Measurements from ENCODE around the gene PRRT4. TPM values are rescaled to one million over a fixed set of nuclear protein-coding genes. Genes with fewer than 3 reads are reported as not detected.

The PRRT4 gene
- total and polyA plus RNA-seq, 2 of the 13 experiments (the other 11 are each of a cell fraction or from before 2014, with no cell fraction given) = not detected

DNA sequence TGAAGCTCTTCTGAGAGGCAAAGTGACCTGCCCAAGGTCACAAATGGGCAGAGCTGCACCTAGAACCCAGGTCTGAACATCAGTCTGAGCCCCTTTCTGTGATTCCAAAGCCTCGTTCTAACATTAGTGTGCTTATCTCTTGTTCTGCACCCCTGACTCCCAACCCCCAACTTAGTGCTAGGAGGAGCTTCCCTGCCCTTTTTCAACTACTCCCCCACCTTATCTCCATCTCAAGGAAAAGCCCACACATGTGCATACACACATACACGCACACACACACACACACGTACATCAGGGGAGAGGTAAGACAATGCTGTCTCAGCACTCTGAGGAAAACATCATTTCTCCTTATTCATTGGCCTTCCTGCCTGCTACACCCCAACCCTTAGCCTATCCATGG is 8.3 kb downstream of the PRRT4 start:
- Histone ChIP-seq H3K4me1 (ENCODE audit: insufficient read depth, low read length) (no peaks in the 10 kb centered on the region), H3K27me3 (ENCODE audit: control insufficient read depth in 1 of 2, insufficient read depth in 2 of 2, low read length in 2 of 2) (peaks cover 5 to 35% of the 10 kb centered on the region in 2 experiments; a peak in 4 of 5 replicates), H3K27ac (ENCODE audit: extremely low read length, insufficient read depth, low read length) (no peak overlapping the region), H3K9ac (ENCODE audit: insufficient read depth, low read depth, low read length) (no peak overlapping the region), H3K36me3 (replicated peaks in 1 of 2; ENCODE audit: control insufficient read depth in 1 of 2, insufficient read depth in 2 of 2, low read length in 2 of 2) (no peaks in the 10 kb centered on the region), H3K79me2 (ENCODE audit: insufficient read depth, low read length) (no peaks in the 10 kb centered on the region), H3K4me2 (ENCODE audit: low read depth, low read length) (no peak overlapping the region), H2AFZ (ENCODE audit: low read length) (no peak overlapping the region), H3K9me3 (ENCODE audit: low read length) (no peaks in the 10 kb centered on the region), H3K4me3 (replicated peaks in 1 of 3; ENCODE audit: insufficient read depth in 1 of 3, low read depth in 2 of 3, low read length in 3 of 3) (no peak overlapping the region), H4K20me1 (ENCODE audit: insufficient read depth, low read length) (no peaks in the 10 kb centered on the region)
- WGBS (ENCODE audit: low lambda C conversion rate) = 43% methylated on average over 3 of the region's 3 CpGs
- in situ Hi-C loops (cut with HindIII; ENCODE audit: extremely low pct_ligation_motif_present, low pct_unique_long_range_greater_than_20kb) (no loop called here), intact Hi-C loops (cut with micrococcal nuclease; ENCODE audit: unreplicated experiment) (no loop called here)
- DNase-seq (ENCODE audit: low spot score) = no peak
- CTCF ChIA-PET (ENCODE audit: low intra/inter-chr PET ratio, low total read pairs) = interaction anchor here (2.0 kb wide), 1 partner anchor 34 kb away, joined by 8 read pairs; no protein-coding TSS in a partner anchor
- ATAC-seq = no peak
- FAIRE-seq = no peak
- TF ChIP-seq MAFK (conservative IDR thresholded peaks at IDR 0.05 in 1 of 2, IDR thresholded peaks at IDR 0.05 in 1 of 2; ENCODE audit: low read length in 2 of 2) (0 out of 4 replicates have a peak, but pooled peaks of 1 of the 2 experiments have one; percentile 24), ZNF224 (CRISPR knock-in tag; IDR thresholded peaks at IDR 0.05) (no peak)
- no TSS peak for BruUV-seq (replicated peaks)
- POLR2A ChIA-PET = no interaction called here

DNA sequence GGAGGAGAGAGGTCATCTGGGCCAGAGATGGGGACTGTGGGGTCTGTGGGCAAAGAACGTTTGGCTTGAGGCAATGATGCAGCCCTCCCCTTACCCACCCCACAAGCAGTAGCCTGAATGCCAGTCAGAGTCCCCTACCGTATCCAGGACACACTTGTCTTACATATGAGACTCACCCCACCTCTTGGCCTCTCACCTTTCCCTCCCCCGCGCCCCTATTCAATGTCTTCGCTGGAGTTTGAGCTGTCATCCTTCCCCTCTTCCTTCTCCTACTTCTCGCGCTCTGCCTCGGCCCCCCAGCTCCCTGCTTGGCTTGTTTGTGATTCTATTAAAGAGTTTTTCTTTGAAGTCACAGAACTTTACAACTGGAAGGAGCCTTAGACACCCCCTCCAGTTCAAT is 8.9 kb downstream of the PRRT4 start:
- no peaks in the 10 kb centered on the region for H3K9me3 ChIP-seq (ENCODE audit: low read length)
- intact Hi-C loops (cut with micrococcal nuclease; ENCODE audit: unreplicated experiment) = no loop called here
- ATAC-seq (no peak), FAIRE-seq (no peak), DNase-seq (ENCODE audit: low spot score) (no peak)
- in situ Hi-C loops (cut with HindIII; ENCODE audit: extremely low pct_ligation_motif_present, low pct_unique_long_range_greater_than_20kb) = no loop called here
- no peak for TF ChIP-seq SAP130 (CRISPR knock-in tag; IDR thresholded peaks at IDR 0.05; ENCODE audit: low read depth)
- no peak for TF ChIP-seq POLR2A (IDR thresholded peaks at IDR 0.05; ENCODE audit: insufficient read depth in 1 of 2, low read depth in 2 of 2, low read length in 2 of 2)
- no peak for TF ChIP-seq SNRNP70 (IDR thresholded peaks at IDR 0.05; ENCODE audit: low read depth, low read length)
- no peak for TF ChIP-seq MEIS1 (CRISPR knock-in tag; IDR thresholded peaks at IDR 0.05; ENCODE audit: borderline replicate concordance)
- no peak overlapping the region for H3K27ac ChIP-seq (ENCODE audit: extremely low read length, insufficient read depth, low read length)
- H3K4me1 ChIP-seq (ENCODE audit: insufficient read depth, low read length) = no peaks in the 10 kb centered on the region
- ChIA-PET POLR2A (no interaction called here), CTCF (ENCODE audit: low intra/inter-chr PET ratio, low total read pairs) (interaction anchor here (2.0 kb wide), 1 partner anchor 35 kb away, joined by 8 read pairs; no protein-coding TSS in a partner anchor)
- 51% methylated on average over 8 of the region's 8 CpGs for WGBS (ENCODE audit: low lambda C conversion rate)
- no TSS peak for BruUV-seq (replicated peaks)
- no peak overlapping the region for H3K4me2 ChIP-seq (ENCODE audit: low read depth, low read length)
- H3K9ac ChIP-seq (ENCODE audit: insufficient read depth, low read depth, low read length) = no peak overlapping the region
- no peaks in the 10 kb centered on the region for H4K20me1 ChIP-seq (ENCODE audit: insufficient read depth, low read length)
- no peak overlapping the region for H2AFZ ChIP-seq (ENCODE audit: low read length)
- H3K36me3 ChIP-seq (replicated peaks in 1 of 2; ENCODE audit: control insufficient read depth in 1 of 2, insufficient read depth in 2 of 2, low read length in 2 of 2) = no peaks in the 10 kb centered on the region
- H3K4me3 ChIP-seq (replicated peaks in 1 of 3; ENCODE audit: insufficient read depth in 1 of 3, low read depth in 2 of 3, low read length in 3 of 3) = no peak overlapping the region
- no peaks in the 10 kb centered on the region for H3K79me2 ChIP-seq (ENCODE audit: insufficient read depth, low read length)
- peaks cover 5 to 30% of the 10 kb centered on the region in 2 experiments; a peak in 4 of 5 replicates for H3K27me3 ChIP-seq (ENCODE audit: control insufficient read depth in 1 of 2, insufficient read depth in 2 of 2, low read length in 2 of 2)

Measured in HepG2 (cell line).